Activated CD4-positive, alpha-beta T cell treated with anti-CD3 and anti-CD28 coated beads, Interleukin-2, Interleukin-4, amounts not matched to agents 100 ng/mL and 50 ng/mL, durations not matched to agents 16 hours and 8 hours (primary cell): ENCODE results near the gene RGL4.
"Not testable (repeated sequence)": the region's sequence is repeated elsewhere in the genome, so short reads cannot be mapped to it uniquely, and the experiment has no call there.

ENCODE experiments used
- DNase-seq: peaks from one replicate; pipeline ENCODE4 v3.0.0-alpha.2; 2020; ENCODE audit warnings: low spot score

RGL4 gene

GRCh38 chr22:23698673-23699235 is 7.9 kb downstream of the RGL4 start:
- no peak for DNase-seq

GRCh38 chr22:23700706-23701105 is 9.9 kb downstream of the RGL4 start:
- DNase-seq: no peak

- no peak for DNase-seq
Observed at GRCh38 chr22:23704062-23704461, 13.2 kb downstream of the RGL4 start.

GRCh38 chr22:23704829-23705228 is 14.0 kb downstream of the RGL4 start:
- peak; percentile 76 for DNase-seq

- DNase-seq: peak; percentile 83
Observed at GRCh38 chr22:23705358-23705757, 14.5 kb downstream of the RGL4 start.

- peak; percentile 83 for DNase-seq
Observed at GRCh38 chr22:23708270-23708669, 17.5 kb downstream of the RGL4 start.

GRCh38 chr22:23709107-23709506 is 18.3 kb downstream of the RGL4 start:
- DNase-seq: no peak

- no peak for DNase-seq
Observed at GRCh38 chr22:23712256-23712655, 21.4 kb downstream of the RGL4 start.

GRCh38 chr22:23713696-23714595 is 23.1 kb downstream of the RGL4 start:
- DNase-seq: no peak

- no peak for DNase-seq
Observed at GRCh38 chr22:23714596-23715578, 24.1 kb downstream of the RGL4 start.

GRCh38 chr22:23715806-23716375 is 25.1 kb downstream of the RGL4 start:
- DNase-seq: no peak

GRCh38 chr22:23716811-23717801 is 26.3 kb downstream of the RGL4 start:
- DNase-seq: peak; percentile 87

GRCh38 chr22:23718371-23719165 is 27.8 kb downstream of the RGL4 start:
- DNase-seq: no peak

- DNase-seq: no peak
Observed at GRCh38 chr22:23720855-23721254, 30.0 kb downstream of the RGL4 start.

- no peak for DNase-seq
Observed at GRCh38 chr22:23722160-23722559, 31.3 kb downstream of the RGL4 start.

GRCh38 chr22:23722724-23723123 is 31.9 kb downstream of the RGL4 start:
- DNase-seq: no peak

GRCh38 chr22:23728108-23728507 is 37.3 kb downstream of the RGL4 start:
- DNase-seq: not testable (repeated sequence)

GRCh38 chr22:23737696-23738095 is 46.9 kb downstream of the RGL4 start:
- no peak for DNase-seq

GRCh38 chr22:23742505-23743264 is 51.9 kb downstream of the RGL4 start:
- DNase-seq: no peak
